Measurements from ENCODE around the gene SATB2.

The SATB2 gene

GRCh38 chr2:199424160-199424559 lies 33.6 kb downstream of the SATB2 start:
- no peak for TF ChIP-seq CTCF (conservative IDR thresholded peaks at IDR 0.05; ENCODE audit: low read length)
- H3K4me3 ChIP-seq (ENCODE audit: low read length), result no peak overlapping the region
- DNase-seq (ENCODE audit: low read depth), result no peak

GRCh38 chr2:199419428-199419827 lies 38.3 kb downstream of the SATB2 start:
- no peak for DNase-seq (ENCODE audit: low read depth)
- no peak overlapping the region for H3K4me3 ChIP-seq (ENCODE audit: low read length)
- no peak for TF ChIP-seq CTCF (conservative IDR thresholded peaks at IDR 0.05; ENCODE audit: low read length)

- TF ChIP-seq CTCF (conservative IDR thresholded peaks at IDR 0.05; ENCODE audit: low read length), result no peak
- DNase-seq (ENCODE audit: low read depth), result no peak
- H3K4me3 ChIP-seq (ENCODE audit: low read length), result no peak overlapping the region
Measured at GRCh38 chr2:199414465-199414864, 43.3 kb downstream of the SATB2 start.

- DNase-seq (ENCODE audit: low read depth), result no peak
- no peak for TF ChIP-seq CTCF (conservative IDR thresholded peaks at IDR 0.05; ENCODE audit: low read length)
Measured at GRCh38 chr2:199414001-199414400, 43.7 kb downstream of the SATB2 start.

GRCh38 chr2:199409759-199410529 lies 47.8 kb downstream of the SATB2 start:
- peak; percentile 40 for DNase-seq (ENCODE audit: low read depth)
- no peak overlapping the region for H3K4me3 ChIP-seq (ENCODE audit: low read length)
- no peak for TF ChIP-seq CTCF (conservative IDR thresholded peaks at IDR 0.05; ENCODE audit: low read length)

More at GRCh38 chr2:199414001-199414400, 43.7 kb downstream of the SATB2 start:
- H3K4me3 ChIP-seq (ENCODE audit: low read length), result no peak overlapping the region

GRCh38 chr2:199407421-199407820 lies 50.3 kb downstream of the SATB2 start:
- TF ChIP-seq CTCF (conservative IDR thresholded peaks at IDR 0.05; ENCODE audit: low read length), result no peak
- no peak overlapping the region for H3K4me3 ChIP-seq (ENCODE audit: low read length)
- DNase-seq (ENCODE audit: low read depth), result no peak

GRCh38 chr2:199405241-199405640 lies 52.5 kb downstream of the SATB2 start:
- peak; percentile 31 for TF ChIP-seq CTCF (conservative IDR thresholded peaks at IDR 0.05; ENCODE audit: low read length)
- H3K4me3 ChIP-seq (ENCODE audit: low read length), result no peak overlapping the region
- DNase-seq (ENCODE audit: low read depth), result peak; percentile 8

Data from AG10803 (cell line).